ENCODE results near the gene SPIRE2. TPM values are rescaled to one million over a fixed set of nuclear protein-coding genes. Genes with fewer than 3 reads are reported as not detected.

The SPIRE2 gene
- total RNA-seq, 1 donor from 2014 or later = 24.2 TPM

GRCh38 chr16:89920723-89921122 is 92.4 kb downstream of the SPIRE2 start:
- Mint-ChIP-seq H3K27ac (no peak overlapping the region), H3K36me3 (ENCODE audit: insufficient read depth) (no peaks in the 10 kb centered on the region), H3K9me3 (ENCODE audit: low read depth) (no peaks in the 10 kb centered on the region), H3K4me3 (ENCODE audit: low read depth) (peak overlapping the region; percentile 37), H3K4me1 (ENCODE audit: low read depth) (peaks cover 11% of the 10 kb centered on the region), H3K27me3 (peaks cover 16% of the 10 kb centered on the region)
- DNase-seq (ENCODE audit: low spot score, unreplicated experiment) = no peak
- TF ChIP-seq CTCF (IDR thresholded peaks at IDR 0.05; ENCODE audit: unreplicated experiment) = no peak

Other genes with a start within 250 kb of the SPIRE2 start
- 29.6 and 36.3 TPM in 2 replicates for gene DPEP1, start 214.8 kb upstream of the SPIRE2 start, total RNA-seq
- 96.5 and 105 TPM in 2 replicates for gene CHMP1A, start 170.8 kb upstream of the SPIRE2 start, total RNA-seq
- gene SPATA33, start 170.6 kb upstream of the SPIRE2 start, total RNA-seq = 33.4 and 38.4 TPM in 2 replicates
- 183 and 192 TPM in 2 replicates for gene CDK10, start 141.8 kb upstream of the SPIRE2 start, total RNA-seq
- gene SPATA2L, start 126.8 kb upstream of the SPIRE2 start, total RNA-seq = 14.0 and 15.5 TPM in 2 replicates
- 17.4 and 17.9 TPM in 2 replicates for gene VPS9D1, start 107.6 kb upstream of the SPIRE2 start, total RNA-seq
- 22.5 and 25.0 TPM in 2 replicates for gene ZNF276, start 106.9 kb upstream of the SPIRE2 start, total RNA-seq
- gene FANCA, start 11.8 kb upstream of the SPIRE2 start, total RNA-seq = 74.5 and 81.6 TPM in 2 replicates
- 177 and 199 TPM in 2 replicates for gene TCF25, start 45.1 kb downstream of the SPIRE2 start, total RNA-seq
- gene MC1R, start 90.4 kb downstream of the SPIRE2 start, total RNA-seq = 3.8 and 4.6 TPM in 2 replicates
- 201 and 211 TPM in 2 replicates for gene TUBB3, start 94.9 kb downstream of the SPIRE2 start, total RNA-seq
- gene DEF8, start 120.3 kb downstream of the SPIRE2 start, total RNA-seq = 67.9 and 72.1 TPM in 2 replicates
- gene DBNDD1, start 191.0 kb downstream of the SPIRE2 start, total RNA-seq = 53.8 and 57.4 TPM in 2 replicates
- not detected in 2 replicates for gene PRDM7, start 248.9 kb downstream of the SPIRE2 start, total RNA-seq